GM12865 (cell line): ENCODE results near the gene GARIN5B.

Source experiments
- DNase-seq: peaks from one replicate; pipeline ENCODE4 v3.0.0; 2010; ENCODE audit warnings: low read depth
- H3K4me3 ChIP-seq: 2 replicates; pipeline ENCODE4 v1.5.1; 2011; ENCODE audit warnings: mild to moderate bottlenecking, low read depth, low read length, control low read depth
- TF ChIP-seq, protein P1 (sequence below): IDR thresholded peaks from 2 replicates; pipeline ENCODE4 v1.5.1; 2011; ENCODE audit warnings: low read length, control low read depth, low read depth, inconsistent platforms; ENCODE audit not compliant: insufficient read depth; ENCODE audit errors: missing control alignments

The GARIN5B gene

GRCh38 chr19:55387736-55388497 is 24.9 kb upstream of the GARIN5B start:
- peak overlapping the region; percentile 95 for H3K4me3 ChIP-seq
- no peak for DNase-seq
- TF ChIP-seq, protein P1, sequence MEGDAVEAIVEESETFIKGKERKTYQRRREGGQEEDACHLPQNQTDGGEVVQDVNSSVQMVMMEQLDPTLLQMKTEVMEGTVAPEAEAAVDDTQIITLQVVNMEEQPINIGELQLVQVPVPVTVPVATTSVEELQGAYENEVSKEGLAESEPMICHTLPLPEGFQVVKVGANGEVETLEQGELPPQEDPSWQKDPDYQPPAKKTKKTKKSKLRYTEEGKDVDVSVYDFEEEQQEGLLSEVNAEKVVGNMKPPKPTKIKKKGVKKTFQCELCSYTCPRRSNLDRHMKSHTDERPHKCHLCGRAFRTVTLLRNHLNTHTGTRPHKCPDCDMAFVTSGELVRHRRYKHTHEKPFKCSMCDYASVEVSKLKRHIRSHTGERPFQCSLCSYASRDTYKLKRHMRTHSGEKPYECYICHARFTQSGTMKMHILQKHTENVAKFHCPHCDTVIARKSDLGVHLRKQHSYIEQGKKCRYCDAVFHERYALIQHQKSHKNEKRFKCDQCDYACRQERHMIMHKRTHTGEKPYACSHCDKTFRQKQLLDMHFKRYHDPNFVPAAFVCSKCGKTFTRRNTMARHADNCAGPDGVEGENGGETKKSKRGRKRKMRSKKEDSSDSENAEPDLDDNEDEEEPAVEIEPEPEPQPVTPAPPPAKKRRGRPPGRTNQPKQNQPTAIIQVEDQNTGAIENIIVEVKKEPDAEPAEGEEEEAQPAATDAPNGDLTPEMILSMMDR = no peak

DNA sequence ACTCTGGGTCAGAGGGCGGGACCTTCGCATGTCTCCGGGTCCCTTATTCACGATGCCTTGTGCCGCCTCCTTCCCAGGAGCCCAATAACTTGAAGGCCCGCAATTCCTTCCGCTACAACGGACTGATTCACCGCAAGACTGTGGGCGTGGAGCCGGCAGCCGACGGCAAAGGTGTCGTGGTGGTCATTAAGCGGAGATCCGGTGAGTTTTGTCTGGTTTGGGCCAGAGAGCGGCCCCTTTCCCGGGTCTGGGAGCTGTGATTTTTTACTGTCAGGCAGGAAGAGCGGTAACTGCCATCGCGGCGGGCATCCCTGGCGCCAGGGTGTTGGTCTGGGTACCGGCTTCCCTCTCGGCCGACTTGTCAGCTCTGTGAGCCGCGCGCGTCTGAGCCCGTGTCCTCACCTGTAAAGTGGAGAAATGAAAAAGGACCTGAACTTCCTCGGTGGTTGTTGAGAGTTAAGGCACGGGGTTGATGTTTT is 23.5 kb upstream of the GARIN5B start:
- DNase-seq = no peak
- TF ChIP-seq, protein P1 = no peak
- H3K4me3 ChIP-seq = peak overlapping the region; percentile 95

DNA sequence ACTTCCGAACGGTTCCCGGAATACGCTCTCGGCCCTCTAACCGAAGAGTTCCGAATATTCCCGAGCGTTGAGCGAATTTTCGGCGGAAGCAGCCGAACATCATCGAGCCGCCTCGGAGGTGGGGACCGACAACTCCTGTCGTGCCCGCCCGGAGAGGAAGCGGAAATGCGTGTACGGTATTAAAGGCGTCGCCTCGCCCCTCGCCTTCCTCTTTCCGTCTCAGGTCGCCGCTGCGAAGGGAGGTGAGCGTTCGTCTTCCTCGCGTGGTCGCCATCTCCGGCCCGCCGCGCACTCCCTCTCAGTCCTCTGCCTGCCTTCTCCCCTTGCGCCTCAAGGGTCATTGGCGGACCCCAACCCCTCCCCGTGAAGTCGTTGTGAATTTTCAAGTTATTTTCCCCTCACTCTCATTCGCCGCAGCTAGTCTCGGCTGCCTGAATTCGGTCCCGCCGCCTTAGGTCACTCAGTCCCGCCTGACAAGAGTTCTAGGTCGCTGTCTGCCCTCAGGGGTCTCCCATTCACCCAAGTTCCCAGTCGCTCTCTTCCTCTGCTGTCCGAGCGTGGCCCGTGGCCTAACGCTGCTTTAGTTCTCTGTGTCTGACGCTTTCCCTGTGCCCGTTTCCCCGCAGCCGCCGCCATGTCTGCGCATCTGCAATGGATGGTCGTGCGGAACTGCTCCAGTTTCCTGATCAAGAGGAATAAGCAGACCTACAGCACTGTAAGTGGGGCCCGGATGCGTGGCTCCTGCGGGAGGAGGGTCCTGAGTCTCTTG is 22.8 kb upstream of the GARIN5B start, which contains the start of gene RPL28:
Gene RPL28 (plus strand): TSS at position 209 of the 769 bp plus-strand sequence. CDS start 426 bp downstream, at position 635.
- peak; percentile 99 for DNase-seq
- TF ChIP-seq, protein P1 = no peak
- H3K4me3 ChIP-seq = peak within 1 kb of the TSS; percentile 95

- DNase-seq = peak; percentile 97
- TF ChIP-seq, protein P1 = no peak
- peak overlapping the region; percentile 74 for H3K4me3 ChIP-seq
Observed at GRCh38 chr19:55384920-55385723, 22.1 kb upstream of the GARIN5B start.

DNA sequence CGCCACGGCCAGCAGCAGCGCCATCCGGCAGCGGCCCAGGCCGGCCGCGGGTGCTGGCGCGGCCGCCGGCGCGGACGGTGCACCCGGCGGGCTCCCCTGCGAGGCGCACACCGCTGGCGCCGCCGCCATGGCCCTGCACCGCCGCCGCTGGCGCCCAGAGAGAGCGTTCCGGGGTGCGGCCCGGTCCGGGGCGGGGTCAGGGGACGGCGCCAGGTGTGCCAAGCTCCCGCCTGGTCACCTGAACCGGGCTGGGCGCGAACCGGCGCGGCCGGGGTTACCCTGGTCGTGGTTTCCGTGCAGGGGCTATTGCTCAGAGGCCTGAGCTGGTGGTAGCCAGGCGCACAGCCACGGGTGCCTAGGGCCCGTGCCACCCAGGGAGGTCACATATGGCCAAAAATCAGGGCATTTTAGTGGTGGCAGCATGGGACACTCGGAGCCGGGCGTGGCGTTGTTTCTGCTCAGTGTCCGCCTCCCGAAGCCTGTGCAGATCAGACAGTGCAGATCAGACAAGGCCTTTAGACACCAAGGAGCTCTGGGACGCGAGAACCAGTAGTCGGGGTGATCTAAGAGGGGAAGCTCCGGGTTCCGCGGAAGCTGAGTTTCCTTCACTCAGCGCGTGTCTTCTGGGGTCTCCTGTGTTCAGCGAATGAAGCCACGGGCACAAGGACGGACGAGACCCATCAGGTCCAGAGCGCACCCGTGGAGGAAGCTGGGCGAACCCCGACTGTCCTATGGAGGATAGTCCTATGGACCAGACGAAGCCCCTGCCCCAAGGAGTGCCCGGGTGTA is 21.3 kb upstream of the GARIN5B start, which contains the start of gene TMEM238:
Gene TMEM238 (minus strand): TSS at position 162 of the 789 bp plus-strand sequence. CDS start 33 bp downstream, at position 129.
- H3K4me3 ChIP-seq = peak within 1 kb of the TSS; percentile 74
- TF ChIP-seq, protein P1 = no peak
- peak; percentile 64 for DNase-seq
